GM12878 (cell line): ENCODE data around the gene SIDT2. TPM values are rescaled to one million over a fixed set of nuclear protein-coding genes. Genes with fewer than 3 reads are reported as not detected.

Experiments
- ATAC-seq: fragments of 200-7000 bp; cut with Tn5 transposase; 3 replicates; pipeline ENCODE4 v1.9.1; 2020; ENCODE audit warnings: mild to moderate bottlenecking, moderate library complexity
- BruUV-seq: library from RNA; stranded (reverse); fragments of 400-500 nt; replicated peaks from 2 replicates; lab custom pipeline; 2021; lab: Mats Ljungman, UMichigan
- CTCF ChIA-PET: fragments of 300-600 bp; sonication (Branson Sonifier 250); formaldehyde crosslinking; extraction: SDS; loops from one replicate; lab custom pipeline; 2021; ENCODE audit warnings: inconsistent platforms; lab: Yijun Ruan, JAX
- POLR2A ChIA-PET: fragments of 350-600 bp; formaldehyde crosslinking; extraction: SDS; loops from one replicate; lab custom pipeline; 2021; ENCODE audit warnings: inconsistent platforms; lab: Charles Lee
- RAD21 ChIA-PET: fragments of 300-600 bp; sonication (Branson Sonifier 250); formaldehyde crosslinking; loops from one replicate; lab custom pipeline; 2023; ENCODE audit warnings: antibody characterized with exemption; ENCODE audit not compliant: unreplicated experiment; lab: Charles Lee
- SMC1A ChIA-PET: fragments of 300-600 bp; sonication (Branson Sonifier 250); formaldehyde crosslinking; loops from one replicate; lab custom pipeline; 2023; ENCODE audit not compliant: unreplicated experiment, uncharacterized antibody; lab: Charles Lee
- DNase-seq: peaks from one replicate; pipeline ENCODE4 v3.0.0-alpha.2; 2011; ENCODE audit warnings: low read depth, low spot score
- FAIRE-seq: peaks from 3 replicates; lab custom pipeline; 2011; peaks lifted over from hg19 to GRCh38; lab: Jason Lieb, UNC
- H2AFZ ChIP-seq: 2 replicates; pipeline ENCODE4 v1.6.0; 2011; ENCODE audit warnings: low read depth, low read length, control low read depth; ENCODE audit not compliant: control insufficient read depth
- H3K27ac ChIP-seq: 2 replicates; pipeline ENCODE4 v1.5.1; 2011; ENCODE audit warnings: control low read depth; ENCODE audit not compliant: control insufficient read depth, insufficient read depth
- H3K27me3 ChIP-seq, 2 experiments: replicated peaks in 1 of 2; 2 replicates each; pipeline versions ENCODE4 v1.6.0 to v1.6.1; 2011; ENCODE audit warnings: low read length in 1 of 2; ENCODE audit not compliant: control insufficient read depth in 2 of 2, insufficient read depth in 2 of 2
- H3K36me3 ChIP-seq, 2 experiments: 2 replicates each; pipeline ENCODE4 v1.5.1; 2011; ENCODE audit warnings: low read length in 1 of 2; ENCODE audit not compliant: control insufficient read depth in 2 of 2, insufficient read depth in 2 of 2
- H3K4me1 ChIP-seq: 2 replicates; pipeline ENCODE4 v1.6.1; 2011; ENCODE audit warnings: mild to moderate bottlenecking, low read length, moderate library complexity, mixed read lengths; ENCODE audit not compliant: control insufficient read depth, insufficient read depth
- H3K4me2 ChIP-seq: 2 replicates; pipeline ENCODE4 v1.6.0; 2011; ENCODE audit warnings: control low read depth; ENCODE audit not compliant: control insufficient read depth, insufficient read depth
- H3K4me3 ChIP-seq: fragments of 200-600 bp; sonication (generic); 2 replicates; pipeline ENCODE4 v1.5.1; 2016
- H3K79me2 ChIP-seq: 2 replicates; pipeline ENCODE4 v1.6.0; 2011; ENCODE audit warnings: low read length; ENCODE audit not compliant: control insufficient read depth, insufficient read depth
- H3K9ac ChIP-seq: 2 replicates; pipeline ENCODE4 v1.8.0; 2011; ENCODE audit warnings: low read length, control low read depth, mixed read lengths; ENCODE audit not compliant: control insufficient read depth, insufficient read depth
- H3K9me3 ChIP-seq: replicated peaks from 3 replicates; pipeline ENCODE4 v1.5.1; 2011; ENCODE audit warnings: mild to moderate bottlenecking, low read length; ENCODE audit not compliant: control insufficient read depth, insufficient read depth
- H4K20me1 ChIP-seq: 2 replicates; pipeline ENCODE4 v1.6.0; 2011; ENCODE audit not compliant: control insufficient read depth, insufficient read depth
- EGR1 ChIP-seq, 2 experiments: IDR thresholded peaks; 1 replicate in 1 of 2; 2 replicates in 1 of 2; pipeline ENCODE4 v1.6.1; 2011 to 2012; ENCODE audit warnings: low read depth in 2 of 2, low read length in 2 of 2, borderline replicate concordance in 1 of 2, mild to moderate bottlenecking in 1 of 2, moderate library complexity in 1 of 2
- FOXK2 ChIP-seq: fragments of 450-650 bp; IDR thresholded peaks from 2 replicates; pipeline ENCODE4 v1.6.1; 2017; ENCODE audit warnings: mild to moderate bottlenecking, moderate library complexity
- KDM1A ChIP-seq: fragments of 200-600 bp; sonication (generic); IDR thresholded peaks from 2 replicates; pipeline ENCODE4 v1.6.1; 2016; ENCODE audit warnings: borderline replicate concordance
- NFIC ChIP-seq: IDR thresholded peaks from 2 replicates; pipeline ENCODE4 v1.6.1; 2012; ENCODE audit warnings: low read depth, mild to moderate bottlenecking, inconsistent platforms, low read length, moderate library complexity
- POLR2A ChIP-seq: IDR thresholded peaks from 2 replicates; pipeline ENCODE4 v1.6.1; 2011; ENCODE audit warnings: low read depth, mild to moderate bottlenecking, low read length
- SIX5 ChIP-seq: IDR thresholded peaks from 2 replicates; pipeline ENCODE4 v1.6.1; 2011; ENCODE audit warnings: mild to moderate bottlenecking, low read depth, low read length, moderate library complexity; ENCODE audit not compliant: severe bottlenecking
- SP1 ChIP-seq: IDR thresholded peaks from one replicate; pipeline ENCODE4 v1.6.1; 2011; ENCODE audit warnings: low read depth, low read length
- SUPT20H ChIP-seq: IDR thresholded peaks from 2 replicates; pipeline ENCODE4 v1.6.1; 2011; ENCODE audit warnings: low read depth, mild to moderate bottlenecking, low read length, moderate library complexity, borderline replicate concordance; ENCODE audit not compliant: control insufficient read depth
- ZBED1 ChIP-seq: IDR thresholded peaks from 2 replicates; pipeline ENCODE4 v1.6.1; 2016; ENCODE audit warnings: borderline replicate concordance
- WGBS: methylation state at CpG from one replicate; pipeline ENCODE4 v1.1.6; 2016; ENCODE audit warnings: low lambda C conversion rate; ENCODE audit not compliant: insufficient replicate concordance, insufficient coverage; ENCODE audit errors: missing lambda C conversion rate; 5-methylcytosine and 5-hydroxymethylcytosine counted together
- in situ Hi-C: fragments of 300-500 bp; cut with MboI; formaldehyde crosslinking; loops from 9 replicates; pipeline ENCODE4 v1.14.3; 2018; ENCODE audit warnings: mixed read lengths
- intact Hi-C: fragments of 100-400 bp; cut with micrococcal nuclease; formaldehyde crosslinking; loops from one replicate; pipeline ENCODE4 v1.14.2; 2022; ENCODE audit not compliant: unreplicated experiment
- polyA plus RNA-seq, 11 experiments: library from polyadenylated mRNA; depleted of rRNA in 4 of 11; unstranded in 6 of 11; stranded (reverse) in 5 of 11; fragments of >200 nt; fragmentation: Nextera tagmentation in 4 of 11; fragmentation: Illumina TruSeq in 1 of 11; extraction: Ambion mirVana in 4 of 11; extraction: Trizol in 1 of 11; gene quantifications; 1 replicate in 1 of 11; 2 replicates in 10 of 11; pipeline versions ENCODE4 v1.2.1 to v1.2.3, GENCODE V29; 2011 to 2016; ENCODE audit warnings: inconsistent platforms in 2 of 11, missing spikeins in 2 of 11, low read depth in 1 of 11
- total RNA-seq, 4 experiments: library from RNA; depleted of rRNA in 3 of 4; stranded (reverse); fragments of >200 nt in 3 of 4; fragmentation: Illumina TruSeq in 1 of 4; extraction: Trizol in 1 of 4; gene quantifications; 2 replicates each; pipeline versions ENCODE4 v1.2.1 to v1.2.3, GENCODE V29; 2013 to 2021

SIDT2 gene
- total and polyA plus RNA-seq, 10 of the 15 experiments (the other 5 are each of a cell fraction or from before 2014, with no cell fraction given): 4.9 to 23.9 (median 10.3) TPM

- SMC1A ChIA-PET: interaction anchor here (0.7 kb wide), 1 partner anchor 369 kb away, joined by 3 read pairs; no protein-coding TSS in a partner anchor
- Histone ChIP-seq H3K27ac (no peak overlapping the region), H3K79me2 (no peaks in the 10 kb centered on the region), H3K4me2 (no peak overlapping the region), H3K9ac (no peak overlapping the region), H3K9me3 (no peaks in the 10 kb centered on the region), H4K20me1 (no peaks in the 10 kb centered on the region), H3K27me3 (no peaks in the 10 kb centered on the region), H3K4me3 (no peak overlapping the region), H3K36me3 (peaks cover 0 to 4% of the 10 kb centered on the region in 2 experiments; a peak in 3 of 4 replicates), H2AFZ (no peak overlapping the region), H3K4me1 (no peaks in the 10 kb centered on the region)
- RAD21 ChIA-PET: interaction anchor here (0.9 kb wide), 1 partner anchor 23 kb away, joined by 3 read pairs; no protein-coding TSS in a partner anchor
- CTCF ChIA-PET: interaction anchor here (0.8 to 3.2 kb wide), 3 partner anchors 11 to 23 kb away, joined by 3 to 16 read pairs (median 3); no protein-coding TSS in a partner anchor
- DNase-seq (no peak), ATAC-seq (no peak), FAIRE-seq (no peak)
- BruUV-seq: no TSS peak
- intact Hi-C loops: loop anchor here (5.0 kb wide), 1 partner anchor 72 kb away; no protein-coding TSS in a partner anchor
- POLR2A ChIA-PET: no interaction called here
- 86% methylated on average over 17 of the region's 17 CpGs for WGBS
- in situ Hi-C loops: loop anchor here (5.0 kb wide), 1 partner anchor 72 kb away; no protein-coding TSS in a partner anchor
- TF ChIP-seq KDM1A (no peak), EGR1 (IDR thresholded peaks at IDR 0.05; ENCODE audit: borderline replicate concordance in 1 of 2, low read depth in 2 of 2, low read length in 2 of 2) (no peak)
Observed at GRCh38 chr11:117204283-117205080, 25.9 kb downstream of the SIDT2 start.

- Histone ChIP-seq H3K9me3 (no peaks in the 10 kb centered on the region), H3K4me1 (no peaks in the 10 kb centered on the region)
- TF ChIP-seq SUPT20H (no peak), POLR2A (peak; percentile 39; the same call in 1 of the 2 replicates), FOXK2 (no peak), ZBED1 (no peak), SP1 (no peak), SIX5 (no peak), NFIC (no peak)
- TF ChIP-seq, all 136 proteins: peak for 1
- BruUV-seq: no TSS peak
- H2AFZ ChIP-seq: no peak overlapping the region
- no peak overlapping the region for H3K27ac ChIP-seq
- SMC1A ChIA-PET: interaction anchor here (0.7 kb wide), 1 partner anchor 370 kb away, joined by 3 read pairs; no protein-coding TSS in a partner anchor
- DNase-seq (no peak), ATAC-seq (no peak), FAIRE-seq (no peak)
- H3K27me3 ChIP-seq: no peaks in the 10 kb centered on the region
- no peak overlapping the region for H3K4me2 ChIP-seq
- H3K9ac ChIP-seq: no peak overlapping the region
- RAD21 ChIA-PET: interaction anchor here (0.6 to 0.9 kb wide), 2 partner anchors 22 to 1444 kb away, joined by 3 read pairs; no protein-coding TSS in a partner anchor
- WGBS: 93% methylated on average over 11 of the region's 11 CpGs
- CTCF ChIA-PET: interaction anchor here (1.1 kb wide), 1 partner anchor 10 kb away, joined by 3 read pairs; no protein-coding TSS in a partner anchor
- intact Hi-C loops (loop anchor here (5.0 kb wide), 1 partner anchor 73 kb away; no protein-coding TSS in a partner anchor), in situ Hi-C loops (loop anchor here (5.0 kb wide), 1 partner anchor 73 kb away; no protein-coding TSS in a partner anchor)
- POLR2A ChIA-PET: no interaction called here
- H3K4me3 ChIP-seq: no peak overlapping the region
- no peaks in the 10 kb centered on the region for H4K20me1 ChIP-seq
- peaks cover 0 to 4% of the 10 kb centered on the region in 2 experiments; a peak in 3 of 4 replicates for H3K36me3 ChIP-seq
- no peaks in the 10 kb centered on the region for H3K79me2 ChIP-seq
Observed at GRCh38 chr11:117205211-117205818, 26.8 kb downstream of the SIDT2 start.
